Stimulated activated CD4-positive, alpha-beta T cell treated with anti-CD3 and anti-CD28 coated beads, Interleukin-1b, Interleukin-23, amount 100 ng/mL, for 4 hours (primary cell): ENCODE results near the gene ZNF497.
A peak's percentile ranks its signal among the peaks of the same experiment; 100 is the strongest.
"Not testable (repeated sequence)": the region's sequence is repeated elsewhere in the genome, so short reads cannot be mapped to it uniquely, and the experiment has no call there.

ENCODE experiments used
- DNase-seq, 2 donors: peaks; one replicate each; pipeline ENCODE4 v3.0.0-alpha.2; 2020; ENCODE audit warnings: low read depth in 2 of 2

Gene ZNF497

GRCh38 chr19:58310685-58311084 is 51.9 kb downstream of the ZNF497 start:
- DNase-seq = not testable (repeated sequence)

DNA sequence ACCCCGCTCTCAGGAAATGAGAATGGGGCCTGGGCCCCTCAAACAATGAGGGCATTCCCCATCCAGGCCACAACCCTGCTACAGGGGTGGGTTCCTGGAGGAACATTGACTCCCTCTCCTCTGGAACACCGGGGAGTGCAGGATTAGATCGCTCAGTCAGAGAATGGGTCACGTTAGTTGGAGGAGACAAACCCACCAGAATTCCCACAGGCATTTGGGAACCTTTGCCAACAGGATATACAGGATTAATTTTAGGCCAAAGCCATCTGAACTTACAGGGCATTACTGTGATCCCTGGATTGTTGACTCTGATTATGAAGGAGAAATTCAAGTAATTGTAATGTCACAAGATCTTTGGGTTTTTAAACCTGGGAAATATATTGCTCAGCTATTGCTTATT is 54.8 kb downstream of the ZNF497 start:
- no peak for DNase-seq

DNA sequence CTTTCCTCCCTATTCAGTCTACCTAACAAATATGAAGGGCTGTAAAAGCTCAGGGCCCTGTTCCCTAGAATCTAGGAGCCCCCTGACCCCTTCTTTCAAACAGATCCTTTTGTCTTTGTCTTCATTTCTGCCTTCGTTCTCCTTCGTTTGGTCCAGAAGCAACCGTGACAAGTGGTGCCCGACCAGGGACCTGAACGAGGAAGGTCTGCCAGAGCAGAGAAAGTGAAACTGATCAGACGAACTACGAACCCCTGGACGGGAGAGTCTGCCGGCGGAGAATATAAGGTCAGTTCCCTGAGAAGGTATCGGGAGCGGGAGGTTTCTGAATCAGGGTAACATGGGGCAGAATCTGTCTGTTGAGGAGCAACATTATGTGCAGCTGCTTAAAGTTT is 56.6 kb downstream of the ZNF497 start:
- DNase-seq = no peak

DNA sequence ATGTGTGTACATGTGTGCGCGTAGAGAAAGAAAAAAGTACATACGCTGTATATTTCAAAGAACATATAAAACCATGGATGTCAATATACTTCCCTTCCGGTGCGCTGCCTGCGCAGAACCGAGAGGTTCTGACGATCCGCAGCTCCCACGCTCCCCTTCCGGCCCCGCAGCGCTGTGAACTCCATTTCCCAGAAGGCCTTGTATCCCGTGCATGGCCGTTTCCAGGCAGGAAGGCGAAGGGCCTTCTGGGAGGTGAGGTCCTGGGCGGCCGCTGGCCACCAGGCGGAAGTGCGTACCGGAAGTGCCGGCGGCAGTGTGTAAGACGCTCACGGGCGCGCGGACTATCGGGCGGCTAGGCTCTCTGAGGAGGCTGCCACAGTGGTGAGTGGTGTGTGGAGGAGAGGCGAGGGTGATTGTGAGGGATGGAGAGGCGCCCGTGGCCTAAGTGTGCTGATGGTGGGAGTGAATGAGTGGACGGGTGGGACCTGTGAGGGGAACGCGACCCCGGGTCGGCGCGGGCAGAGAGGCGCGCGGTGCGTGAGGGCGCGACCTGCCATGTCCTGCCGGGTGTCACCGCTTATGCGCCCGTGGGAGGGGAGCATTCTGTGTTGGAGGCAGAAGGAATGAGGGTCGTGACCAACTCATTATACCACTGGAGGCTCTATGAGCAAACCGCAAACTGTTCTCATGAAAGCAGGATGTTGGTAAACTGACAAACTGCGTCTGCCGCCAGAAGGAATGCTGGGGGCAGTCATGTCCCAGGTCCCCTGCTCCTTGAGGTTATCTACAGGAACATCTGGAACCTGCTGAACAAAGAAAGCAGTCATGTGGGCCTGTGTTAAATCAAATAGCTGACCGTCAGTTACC is 57.3 kb downstream of the ZNF497 start, which contains the start of gene ERVK3-1:
Gene ERVK3-1, plus strand, starts transcription at position 313 of the 867 bp plus-strand sequence. CDS start 6,792 bp downstream, outside the sequence.
- peak; percentile 85 for DNase-seq

DNA sequence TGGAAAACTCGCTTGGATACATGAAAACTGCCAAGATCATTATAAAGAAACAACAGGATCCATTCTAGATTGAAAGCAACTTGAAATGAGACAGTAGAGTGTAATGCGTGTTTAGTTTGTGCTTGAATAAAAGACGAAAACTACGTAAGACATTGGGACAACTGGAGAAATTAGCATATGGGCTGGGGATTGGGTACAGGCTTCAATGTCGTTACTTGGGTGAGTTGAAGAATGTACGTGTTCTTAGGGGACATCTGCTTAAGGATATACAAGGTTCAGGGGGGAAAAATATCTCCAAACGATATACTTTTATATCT is 57.8 kb downstream of the ZNF497 start:
- DNase-seq = no peak
